GM23338 (cell line): ENCODE data around the gene SIGLEC6. TPM values are rescaled to one million over a fixed set of nuclear protein-coding genes. Genes with fewer than 3 reads are reported as not detected.
A peak's percentile ranks its signal among the peaks of the same experiment; 100 is the strongest.

Source experiments
- ATAC-seq: fragments of 200-7000 bp; cut with Tn5 transposase; 3 replicates; pipeline ENCODE4 v1.9.1; 2020
- DNase-seq: peaks from one replicate; pipeline ENCODE4 v3.0.0-alpha.2; 2015; ENCODE audit warnings: low spot score
- H2AFZ ChIP-seq: fragments of 200-600 bp; sonication (generic); 2 replicates; pipeline ENCODE4 v1.8.0; 2016; ENCODE audit warnings: antibody characterized with exemption, mild to moderate bottlenecking, moderate library complexity
- H3F3A ChIP-seq: fragments of 200-600 bp; sonication (generic); replicated peaks from 2 replicates; pipeline ENCODE4 v1.8.0; 2017; ENCODE audit warnings: antibody characterized with exemption, mixed run types, low read depth
- H3K27ac ChIP-seq: fragments of 200-600 bp; sonication (generic); 2 replicates; pipeline ENCODE4 v1.6.1; 2016; ENCODE audit warnings: low read depth
- H3K27me3 ChIP-seq: fragments of 200-600 bp; sonication (generic); 2 replicates; pipeline ENCODE4 v1.8.0; 2016; ENCODE audit warnings: mild to moderate bottlenecking, mixed run types, moderate library complexity; ENCODE audit not compliant: insufficient read depth
- H3K36me3 ChIP-seq: fragments of 200-600 bp; sonication (generic); 2 replicates; pipeline ENCODE4 v1.8.0; 2016; ENCODE audit warnings: mild to moderate bottlenecking; ENCODE audit not compliant: insufficient read depth
- H3K4me1 ChIP-seq: fragments of 200-600 bp; sonication (generic); 2 replicates; pipeline ENCODE4 v1.8.0; 2016; ENCODE audit warnings: mild to moderate bottlenecking, moderate library complexity; ENCODE audit not compliant: insufficient read depth
- H3K4me2 ChIP-seq: fragments of 200-600 bp; sonication (generic); 2 replicates; pipeline ENCODE4 v1.7.1; 2017; ENCODE audit warnings: mixed run types
- H3K4me3 ChIP-seq: fragments of 200-600 bp; sonication (generic); 2 replicates; pipeline ENCODE4 v1.6.1; 2016; ENCODE audit warnings: mixed run types
- H3K79me2 ChIP-seq: fragments of 200-600 bp; sonication (generic); replicated peaks from 2 replicates; pipeline ENCODE4 v1.8.0; 2017; ENCODE audit warnings: mild to moderate bottlenecking; ENCODE audit not compliant: insufficient read depth
- H3K9me2 ChIP-seq: fragments of 200-600 bp; sonication (generic); 2 replicates; pipeline ENCODE4 v1.8.0; 2017; ENCODE audit not compliant: insufficient read depth
- H4K20me1 ChIP-seq: fragments of 200-600 bp; sonication (generic); replicated peaks from 2 replicates; pipeline ENCODE4 v1.8.0; 2017; ENCODE audit warnings: mild to moderate bottlenecking; ENCODE audit not compliant: insufficient read depth
- H3K27ac Mint-ChIP-seq: 2 replicates; pipeline ENCODE4 v1.8.0; 2020; ENCODE audit warnings: inconsistent platforms, mild to moderate bottlenecking, moderate library complexity, mixed read lengths
- H3K27me3 Mint-ChIP-seq: 3 replicates; pipeline ENCODE4 v1.8.0; 2022; ENCODE audit warnings: low read depth, mild to moderate bottlenecking, moderate library complexity, mixed read lengths, inconsistent platforms; ENCODE audit not compliant: insufficient read depth, poor library complexity
- H3K36me3 Mint-ChIP-seq: 3 replicates; pipeline ENCODE4 v1.8.0; 2021; ENCODE audit warnings: low read depth, mild to moderate bottlenecking, inconsistent platforms, moderate library complexity, mixed read lengths
- H3K4me1 Mint-ChIP-seq: 3 replicates; pipeline ENCODE4 v1.8.0; 2020; ENCODE audit warnings: mild to moderate bottlenecking, inconsistent platforms, mixed read lengths
- H3K4me3 Mint-ChIP-seq: 3 replicates; pipeline ENCODE4 v1.8.0; 2021; ENCODE audit warnings: moderate library complexity, mild to moderate bottlenecking, inconsistent platforms, mixed read lengths
- H3K9me3 Mint-ChIP-seq: 3 replicates; pipeline ENCODE4 v1.8.0; 2020; ENCODE audit warnings: moderate library complexity, mild to moderate bottlenecking, inconsistent platforms, mixed read lengths
- CTCF ChIP-seq, 2 experiments: fragments of 200-600 bp in 1 of 2; sonication (generic) in 1 of 2; conservative IDR thresholded peaks; 2 replicates each; pipeline versions ENCODE4 v1.5.1 to v1.6.1; 2016 to 2017; ENCODE audit warnings: antibody characterized with exemption in 2 of 2, low read depth in 2 of 2, mild to moderate bottlenecking in 2 of 2, moderate library complexity in 1 of 2
- ETS1 ChIP-seq: IDR thresholded peaks from 2 replicates; pipeline ENCODE4 v1.6.1; 2016; ENCODE audit warnings: antibody characterized with exemption
- EZH2 ChIP-seq: fragments of 200-600 bp; sonication (generic); IDR thresholded peaks from one replicate; pipeline ENCODE4 v1.8.0; 2017; ENCODE audit warnings: antibody characterized with exemption, mild to moderate bottlenecking, low read depth; ENCODE audit not compliant: unreplicated experiment
- EZH2phosphoT487 ChIP-seq: fragments of 200-600 bp; sonication (generic); IDR thresholded peaks from one replicate; pipeline ENCODE4 v1.8.1; 2018; ENCODE audit warnings: antibody characterized with exemption; ENCODE audit not compliant: unreplicated experiment
- JUNB ChIP-seq: IDR thresholded peaks from one replicate; pipeline ENCODE4 v1.6.1; 2016; ENCODE audit warnings: antibody characterized with exemption; ENCODE audit not compliant: unreplicated experiment
- NANOG ChIP-seq: IDR thresholded peaks from 2 replicates; pipeline ENCODE4 v1.6.1; 2016; ENCODE audit warnings: antibody characterized with exemption, borderline replicate concordance
- REST ChIP-seq: IDR thresholded peaks from one replicate; pipeline ENCODE4 v1.6.1; 2018; ENCODE audit warnings: antibody characterized with exemption; ENCODE audit not compliant: unreplicated experiment
- STAT1 ChIP-seq: IDR thresholded peaks from one replicate; pipeline ENCODE4 v1.6.1; 2016; ENCODE audit warnings: antibody characterized with exemption; ENCODE audit not compliant: unreplicated experiment
- ZNF114 ChIP-seq: fragments of 250-450 bp; sonication (Bioruptor Pico); IDR thresholded peaks from 2 replicates; pipeline ENCODE4 v1.5.0; 2020; ENCODE audit warnings: mild to moderate bottlenecking, moderate library complexity
- ZNF331 ChIP-seq: fragments of 250-450 bp; sonication (Bioruptor Pico); IDR thresholded peaks from 2 replicates; pipeline ENCODE4 v1.5.0; 2020; ENCODE audit warnings: low read depth, mild to moderate bottlenecking, moderate library complexity
- ZNF462 ChIP-seq: fragments of 250-450 bp; sonication (Bioruptor Pico); IDR thresholded peaks from 2 replicates; pipeline ENCODE4 v1.5.0; 2020; ENCODE audit warnings: mild to moderate bottlenecking, moderate library complexity
- polyA plus RNA-seq: library from polyadenylated mRNA; unstranded; fragments of >200 nt; fragmentation: Nextera tagmentation; extraction: Ambion mirVana; gene quantifications from 2 replicates; pipeline ENCODE4 v1.2.1, GENCODE V29; 2016
- total RNA-seq: library from RNA; depleted of rRNA; stranded (reverse); fragments of >200 nt; shearing (Covaris generic); gene quantifications from 2 replicates; pipeline ENCODE4 v1.2.3, GENCODE V29; 2014

Gene SIGLEC6
- total and polyA plus RNA-seq, 2 experiments from 2014 or later: 0.76 TPM; not detected in 1

- H3K4me1 Mint-ChIP-seq: no peaks in the 10 kb centered on the region
- Histone ChIP-seq H3K4me3 (no peak overlapping the region), H3F3A (no peaks in the 10 kb centered on the region), H3K27ac (no peak overlapping the region), H2AFZ (peak overlapping the region; percentile 87), H3K4me2 (no peak overlapping the region), H4K20me1 (no peaks in the 10 kb centered on the region), H3K36me3 (no peaks in the 10 kb centered on the region), H3K9me2 (no peaks in the 10 kb centered on the region), H3K4me1 (no peaks in the 10 kb centered on the region), H3K79me2 (no peaks in the 10 kb centered on the region), H3K27me3 (no peaks in the 10 kb centered on the region)
- ATAC-seq (no peak), DNase-seq (no peak)
- no peak overlapping the region for H3K4me3 Mint-ChIP-seq
- H3K36me3 Mint-ChIP-seq: peaks cover 19% of the 10 kb centered on the region; the same call in 2 of the 3 replicates
- no peaks in the 10 kb centered on the region for H3K27me3 Mint-ChIP-seq
- TF ChIP-seq EZH2phosphoT487: no peak
- no peak for TF ChIP-seq REST
- TF ChIP-seq STAT1: no peak
- TF ChIP-seq CTCF (conservative IDR thresholded peaks at IDR 0.05; ENCODE audit: low read depth in 2 of 2): no peak
- TF ChIP-seq ZNF114 (CRISPR knock-in tag): no peak
- TF ChIP-seq EZH2: no peak
- no peak for TF ChIP-seq NANOG
- TF ChIP-seq ZNF462: no peak
- TF ChIP-seq ETS1: no peak
- no peak for TF ChIP-seq ZNF331 (CRISPR knock-in tag)
- no peak for TF ChIP-seq JUNB
- H3K9me3 Mint-ChIP-seq: peaks cover 96% of the 10 kb centered on the region
- no peak overlapping the region for H3K27ac Mint-ChIP-seq
Observed at GRCh38 chr19:51525651-51526050, 5.8 kb downstream of the SIGLEC6 start.
